Parathyroid adenoma (tissue), 2 donors: Measurements from ENCODE around the gene HDDC3.

Experiments
- H2AFZ ChIP-seq: fragments of 300-600 bp; sonication (generic); one replicate; pipeline ENCODE4 v1.7.0; 2017; ENCODE audit warnings: antibody characterized with exemption, mild to moderate bottlenecking
- H3K27ac ChIP-seq: fragments of 300-600 bp; sonication (generic); one replicate; pipeline ENCODE4 v1.7.0; 2017
- H3K27me3 ChIP-seq: fragments of 300-600 bp; sonication (generic); one replicate; pipeline ENCODE4 v1.7.0; 2017; ENCODE audit warnings: low read length; ENCODE audit not compliant: control insufficient read depth, insufficient read depth
- H3K36me3 ChIP-seq: fragments of 300-600 bp; sonication (generic); one replicate; pipeline ENCODE4 v1.7.0; 2017; ENCODE audit warnings: low read length; ENCODE audit not compliant: control insufficient read depth, insufficient read depth
- H3K4me1 ChIP-seq: fragments of 300-600 bp; sonication (generic); one replicate; pipeline ENCODE4 v1.7.0; 2017; ENCODE audit warnings: control low read depth
- H3K4me2 ChIP-seq: fragments of 300-600 bp; sonication (generic); one replicate; pipeline ENCODE4 v1.7.0; 2017; ENCODE audit warnings: low read length
- H3K4me3 ChIP-seq: fragments of 300-600 bp; sonication (generic); one replicate; pipeline ENCODE4 v1.7.0; 2017; ENCODE audit warnings: low read depth, low read length
- H3K79me2 ChIP-seq: fragments of 300-600 bp; sonication (generic); one replicate; pipeline ENCODE4 v1.7.0; 2017; ENCODE audit warnings: control low read depth
- H3K9ac ChIP-seq: fragments of 300-600 bp; sonication (generic); one replicate; pipeline ENCODE4 v1.7.0; 2017; ENCODE audit warnings: mild to moderate bottlenecking
- H3K9me3 ChIP-seq: fragments of 300-600 bp; sonication (generic); one replicate; pipeline ENCODE4 v1.7.0; 2017; ENCODE audit warnings: low read length; ENCODE audit not compliant: control insufficient read depth
- TF ChIP-seq, protein P1 (sequence below): fragments of 300-600 bp; sonication (generic); IDR thresholded peaks from one replicate; pipeline ENCODE4 v1.7.0; 2017; ENCODE audit warnings: antibody characterized with exemption, mild to moderate bottlenecking
- donor health status: primary hyperparathyroidism.

Gene HDDC3

GRCh38 chr15:90933301-90933700 lies 952 bp upstream of the HDDC3 start:
- no peak overlapping the region for H3K4me2 ChIP-seq
- TF ChIP-seq, protein P1, sequence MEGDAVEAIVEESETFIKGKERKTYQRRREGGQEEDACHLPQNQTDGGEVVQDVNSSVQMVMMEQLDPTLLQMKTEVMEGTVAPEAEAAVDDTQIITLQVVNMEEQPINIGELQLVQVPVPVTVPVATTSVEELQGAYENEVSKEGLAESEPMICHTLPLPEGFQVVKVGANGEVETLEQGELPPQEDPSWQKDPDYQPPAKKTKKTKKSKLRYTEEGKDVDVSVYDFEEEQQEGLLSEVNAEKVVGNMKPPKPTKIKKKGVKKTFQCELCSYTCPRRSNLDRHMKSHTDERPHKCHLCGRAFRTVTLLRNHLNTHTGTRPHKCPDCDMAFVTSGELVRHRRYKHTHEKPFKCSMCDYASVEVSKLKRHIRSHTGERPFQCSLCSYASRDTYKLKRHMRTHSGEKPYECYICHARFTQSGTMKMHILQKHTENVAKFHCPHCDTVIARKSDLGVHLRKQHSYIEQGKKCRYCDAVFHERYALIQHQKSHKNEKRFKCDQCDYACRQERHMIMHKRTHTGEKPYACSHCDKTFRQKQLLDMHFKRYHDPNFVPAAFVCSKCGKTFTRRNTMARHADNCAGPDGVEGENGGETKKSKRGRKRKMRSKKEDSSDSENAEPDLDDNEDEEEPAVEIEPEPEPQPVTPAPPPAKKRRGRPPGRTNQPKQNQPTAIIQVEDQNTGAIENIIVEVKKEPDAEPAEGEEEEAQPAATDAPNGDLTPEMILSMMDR, result no peak
- no peak overlapping the region for H2AFZ ChIP-seq
- H3K27me3 ChIP-seq, result no peaks in the 10 kb centered on the region
- no peaks in the 10 kb centered on the region for H3K9me3 ChIP-seq
- no peak overlapping the region for H3K4me3 ChIP-seq
- no peak overlapping the region for H3K9ac ChIP-seq
- peaks cover 6% of the 10 kb centered on the region for H3K4me1 ChIP-seq
- H3K79me2 ChIP-seq, result no peaks in the 10 kb centered on the region
- H3K27ac ChIP-seq, result no peak overlapping the region
- no peaks in the 10 kb centered on the region for H3K36me3 ChIP-seq

DNA sequence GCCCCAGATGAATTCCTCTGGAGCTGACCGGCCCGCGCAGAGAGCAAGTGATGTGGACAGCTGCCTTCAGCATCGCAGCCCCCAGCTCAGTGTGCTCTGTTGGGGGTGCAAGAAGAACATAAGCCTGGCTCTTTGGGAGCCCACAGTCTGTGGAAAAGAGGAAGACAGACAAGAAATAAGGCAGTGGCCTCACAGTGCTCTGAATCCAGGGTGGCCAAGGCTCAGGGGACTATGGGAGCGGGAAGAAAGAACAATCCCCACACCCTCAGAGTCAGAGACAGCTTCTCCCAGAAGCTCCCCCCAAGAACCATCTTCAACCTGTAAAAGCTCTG lies 277 bp upstream of the HDDC3 start:
- Histone ChIP-seq H3K4me2 (peak overlapping the region; percentile 95), H3K9me3 (no peaks in the 10 kb centered on the region), H3K4me1 (peaks cover 6% of the 10 kb centered on the region), H2AFZ (peak overlapping the region; percentile 83), H3K4me3 (no peak overlapping the region), H3K9ac (no peak overlapping the region), H3K27ac (peak overlapping the region; percentile 83), H3K27me3 (no peaks in the 10 kb centered on the region), H3K36me3 (no peaks in the 10 kb centered on the region), H3K79me2 (no peaks in the 10 kb centered on the region)
- TF ChIP-seq, protein P1, result no peak

GRCh38 chr15:90931575-90931827 lies 848 bp downstream of the HDDC3 start:
- Histone ChIP-seq H2AFZ (peak overlapping the region; percentile 83), H3K79me2 (no peaks in the 10 kb centered on the region), H3K4me1 (peaks cover 6% of the 10 kb centered on the region), H3K9me3 (no peaks in the 10 kb centered on the region), H3K27ac (peak overlapping the region; percentile 83), H3K36me3 (no peaks in the 10 kb centered on the region), H3K4me2 (peak overlapping the region; percentile 95), H3K4me3 (peak overlapping the region; percentile 78), H3K9ac (no peak overlapping the region), H3K27me3 (no peaks in the 10 kb centered on the region)
- TF ChIP-seq, protein P1, result no peak

DNA sequence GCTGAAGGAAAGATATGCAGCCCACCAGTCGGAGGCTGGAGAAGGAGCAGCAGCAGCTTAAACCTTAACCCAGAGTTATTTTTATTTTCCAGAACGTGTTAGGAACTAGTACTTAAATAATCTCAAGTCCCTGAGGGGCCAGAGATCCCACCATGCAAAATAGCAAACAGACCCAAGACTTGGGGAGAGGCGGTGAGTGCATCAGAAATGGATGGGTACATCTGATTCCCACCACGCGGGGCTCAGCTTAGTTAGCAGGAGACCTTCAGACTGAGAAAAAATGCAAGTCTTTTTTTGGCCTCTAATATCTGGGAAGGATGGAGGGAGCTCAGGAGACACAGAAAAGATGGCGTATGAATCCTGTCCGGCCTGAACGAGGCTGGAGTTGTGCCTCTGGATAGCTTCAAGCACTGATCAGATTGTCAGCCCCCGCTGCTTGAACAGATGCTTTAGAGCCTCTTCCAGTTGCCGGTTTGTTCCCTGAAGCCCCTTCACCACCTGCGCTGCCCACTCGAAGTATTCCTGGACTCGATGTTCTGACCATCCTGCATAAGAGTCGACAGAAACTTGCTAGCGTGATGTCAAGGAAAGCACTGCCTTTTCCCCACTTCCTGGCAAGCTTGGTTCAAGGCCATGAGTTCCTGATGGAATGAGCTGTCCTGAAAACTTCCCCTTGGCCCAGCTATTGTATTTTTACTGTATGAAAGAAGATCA lies 1.3 kb downstream of the HDDC3 start:
- Histone ChIP-seq H3K36me3 (no peaks in the 10 kb centered on the region), H3K9ac (no peak overlapping the region), H3K27me3 (no peaks in the 10 kb centered on the region), H3K9me3 (no peaks in the 10 kb centered on the region), H3K79me2 (no peaks in the 10 kb centered on the region), H3K4me2 (peak overlapping the region; percentile 95), H3K27ac (peak overlapping the region; percentile 83), H2AFZ (no peak overlapping the region), H3K4me1 (peaks cover 6% of the 10 kb centered on the region), H3K4me3 (no peak overlapping the region)
- TF ChIP-seq, protein P1, result no peak
